ENCODE results near the gene GALR2. TPM values are rescaled to one million over a fixed set of nuclear protein-coding genes. Genes with fewer than 3 reads are reported as not detected.

GALR2 gene
- total RNA-seq, 1 donor from 2014 or later = not detected

- FAIRE-seq (no peak), DNase-seq (ENCODE audit: low spot score in 2 of 2) (no peak)
These were observed 48.6 kb downstream of the GALR2 start for GRCh38 chr17:76123191-76123499.

DNA sequence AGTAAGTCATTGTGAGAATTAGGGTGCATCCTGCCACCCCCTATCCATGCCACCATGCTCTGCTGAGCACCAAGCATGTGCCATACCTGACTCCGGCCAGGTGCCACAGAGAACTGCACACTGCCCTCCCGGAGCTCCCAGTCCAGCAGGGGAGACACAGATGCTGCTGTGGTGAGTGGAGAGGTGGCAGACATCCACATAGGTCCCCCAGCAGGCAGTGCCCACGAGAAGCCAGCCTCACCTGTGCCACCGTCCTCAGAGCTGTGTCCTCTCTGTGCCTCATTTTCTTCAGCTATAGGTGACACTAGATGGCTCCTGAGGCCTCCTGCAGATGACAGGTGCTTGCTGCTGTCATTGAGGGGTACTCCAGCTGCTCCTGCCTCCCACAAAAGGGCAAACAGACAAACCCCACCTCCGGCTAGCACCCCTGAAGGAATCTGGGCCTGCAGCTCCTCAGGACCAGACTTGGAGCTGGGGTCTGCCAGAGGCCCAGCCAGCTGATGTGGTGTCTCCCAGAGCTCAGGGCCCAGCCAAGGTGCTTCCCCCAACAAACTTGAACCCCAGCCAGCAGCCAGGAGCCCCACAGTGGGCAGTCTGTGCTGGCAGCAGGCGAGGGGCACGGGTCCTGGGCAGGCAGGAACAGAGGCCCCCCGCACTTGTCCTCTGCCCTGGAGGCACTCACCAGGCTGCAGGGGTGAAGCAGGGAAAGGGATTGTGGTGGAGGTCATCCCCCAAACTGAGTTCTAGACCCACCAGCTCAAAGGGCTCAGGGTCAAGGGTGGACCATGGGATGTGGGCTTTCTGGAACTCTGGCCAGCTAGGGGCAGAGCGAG, 49.4 kb downstream of the GALR2 start:
- DNase-seq (ENCODE audit: low spot score in 2 of 2) = no peak
- FAIRE-seq = no peak

DNA sequence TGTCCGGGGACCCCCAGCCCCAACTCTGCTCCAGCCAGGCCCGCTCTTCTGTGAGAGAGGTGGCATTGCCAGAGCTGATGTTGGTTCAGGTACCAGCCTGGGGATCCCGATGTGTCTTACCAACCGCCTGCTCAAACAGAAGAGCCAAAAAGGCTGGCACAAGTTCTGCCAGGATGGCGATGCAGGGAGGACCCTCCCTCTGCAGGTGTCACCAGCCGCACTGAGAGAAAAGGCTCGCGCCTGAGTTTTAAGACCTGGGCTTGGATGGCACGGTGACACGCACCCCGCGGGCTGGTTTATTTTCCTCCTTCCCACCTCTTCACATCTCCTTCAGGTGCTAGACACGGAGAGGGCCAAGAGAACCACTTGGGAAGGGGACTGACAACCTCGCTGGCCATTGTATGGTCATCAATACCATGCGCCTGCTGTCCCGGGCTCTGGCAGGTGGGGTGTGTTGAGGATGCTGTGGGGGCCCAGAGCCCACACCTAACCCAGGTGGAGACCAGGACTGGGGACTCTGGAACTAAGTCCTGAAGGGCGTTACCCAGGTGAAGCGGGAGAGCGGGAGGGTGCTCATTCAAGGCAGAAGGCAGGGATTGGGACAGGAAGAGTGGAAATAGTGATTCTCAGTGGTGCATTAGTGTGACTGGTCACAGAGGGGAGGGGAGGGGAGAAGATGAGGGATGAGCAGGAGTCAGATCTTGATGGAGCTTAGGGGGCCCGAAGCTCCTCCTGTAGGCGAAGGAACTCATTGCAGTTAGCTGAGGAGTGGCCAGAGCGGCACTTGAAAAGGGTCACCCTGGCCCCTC, 50.2 kb downstream of the GALR2 start:
- no peak for DNase-seq (ENCODE audit: low spot score in 2 of 2)
- no peak for FAIRE-seq

GRCh38 chr17:76125391-76125675, 50.8 kb downstream of the GALR2 start:
- DNase-seq (ENCODE audit: low spot score in 2 of 2) (no peak), FAIRE-seq (no peak)

DNA sequence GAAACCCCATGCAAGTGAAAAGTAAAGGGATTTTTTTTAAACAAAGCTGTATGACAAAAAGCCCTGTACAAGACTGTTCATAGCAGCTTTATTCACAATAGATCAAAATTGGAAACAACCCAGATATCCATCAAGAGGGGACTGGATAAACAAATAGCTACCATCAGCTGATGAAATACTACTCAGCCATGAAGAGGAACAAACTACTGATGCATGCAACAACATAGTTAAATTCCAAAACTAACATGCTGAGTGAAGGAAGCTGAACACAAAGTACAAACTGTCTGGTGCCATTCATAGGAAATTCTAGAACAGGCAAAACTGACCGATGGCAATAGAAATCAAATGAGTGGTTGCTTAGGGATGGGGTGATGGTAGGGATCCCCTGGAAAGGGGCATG, 51.3 kb downstream of the GALR2 start:
- no peak for DNase-seq (ENCODE audit: low spot score in 2 of 2)

More for the DNA sequence above, 51.3 kb downstream of the GALR2 start:
- FAIRE-seq = no peak

Small RNAs within 50 kb of the gene (small RNA-seq; reads per million reads assigned to genes)
- 0.53 reads per million, percentile 42 among the genes with 10 or more reads in this experiment for gene MIR6868

Other genes starting within 250 kb of the GALR2 start
- gene UNC13D, start 230.4 kb upstream of the GALR2 start, total RNA-seq = 0.41 TPM
- 22.0 TPM for gene WBP2, start 219.4 kb upstream of the GALR2 start, total RNA-seq
- 13.9 TPM for gene TRIM47, start 196.2 kb upstream of the GALR2 start, total RNA-seq
- gene TRIM65, start 177.8 kb upstream of the GALR2 start, total RNA-seq = 11.8 TPM
- gene MRPL38, start 169.9 kb upstream of the GALR2 start, total RNA-seq = 32.2 TPM
- 11.4 TPM for gene FBF1, start 133.7 kb upstream of the GALR2 start, total RNA-seq
- gene ACOX1, start 95.6 kb upstream of the GALR2 start, total RNA-seq = 98.2 TPM
- 4.9 TPM for gene TEN1, start 95.5 kb upstream of the GALR2 start, total RNA-seq
- 0.41 TPM for gene CDK3, start 73.9 kb upstream of the GALR2 start, total RNA-seq
- not detected for gene EVPL, start 47.5 kb upstream of the GALR2 start, total RNA-seq
- gene SRP68, start 2.3 kb upstream of the GALR2 start, total RNA-seq = 16.7 TPM
- gene ZACN, start 4.4 kb downstream of the GALR2 start, total RNA-seq = not detected
- 112 TPM for gene EXOC7, start 29.0 kb downstream of the GALR2 start, total RNA-seq
- gene FOXJ1, start 66.5 kb downstream of the GALR2 start, total RNA-seq = 0.82 TPM
- gene RNF157, start 165.7 kb downstream of the GALR2 start, total RNA-seq = 18.3 TPM
- 3.3 TPM for gene UBALD2, start 190.6 kb downstream of the GALR2 start, total RNA-seq
- gene QRICH2, start 233.5 kb downstream of the GALR2 start, total RNA-seq = 6.9 TPM